ENCODE data around the gene REC8. TPM values are rescaled to one million over a fixed set of nuclear protein-coding genes. Genes with fewer than 3 reads are reported as not detected.

Gene REC8
- total RNA-seq, 4 donors from 2014 or later = 2.5 to 17.2 (median 10.2) TPM

DNA sequence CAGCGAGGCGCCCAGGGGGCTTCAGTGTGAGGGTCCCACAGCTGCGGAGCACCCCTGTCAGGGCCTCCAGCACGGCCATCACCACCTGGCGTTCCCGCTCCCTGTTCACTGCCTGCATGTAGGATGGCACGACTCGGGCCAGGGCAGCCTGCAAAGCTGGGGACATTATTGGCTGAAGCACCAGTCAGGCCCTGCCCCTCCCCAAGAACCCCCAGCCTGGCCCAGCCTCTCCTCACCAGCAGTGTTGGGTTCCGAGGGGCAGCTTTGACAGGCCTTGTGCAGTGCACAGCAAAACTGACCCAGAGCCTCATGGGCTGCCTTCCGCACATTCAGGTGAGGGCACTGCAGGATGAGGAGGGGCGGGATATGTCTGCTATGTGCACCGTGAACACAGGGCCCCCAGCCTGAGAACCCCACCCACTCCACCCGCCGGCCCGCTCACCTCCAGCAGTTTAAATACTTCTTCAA, 11.2 kb downstream of the REC8 start:
- H3K27ac ChIP-seq = no peak overlapping the region
- peaks cover 12% of the 10 kb centered on the region for H3K4me1 ChIP-seq
- H3K27me3 ChIP-seq = no peaks in the 10 kb centered on the region
- DNase-seq (ENCODE audit: low spot score in 2 of 2) = no peak
- no peaks in the 10 kb centered on the region for H3K9me3 ChIP-seq
- no peak overlapping the region for H3K4me3 ChIP-seq
- peaks cover 86% of the 10 kb centered on the region for H3K36me3 ChIP-seq
- TF ChIP-seq POLR2AphosphoS5 (IDR thresholded peaks at IDR 0.05) (no peak), EP300 (IDR thresholded peaks at IDR 0.05) (no peak), POLR2A (IDR thresholded peaks at IDR 0.05) (no peak)
- TF ChIP-seq, protein P1, sequence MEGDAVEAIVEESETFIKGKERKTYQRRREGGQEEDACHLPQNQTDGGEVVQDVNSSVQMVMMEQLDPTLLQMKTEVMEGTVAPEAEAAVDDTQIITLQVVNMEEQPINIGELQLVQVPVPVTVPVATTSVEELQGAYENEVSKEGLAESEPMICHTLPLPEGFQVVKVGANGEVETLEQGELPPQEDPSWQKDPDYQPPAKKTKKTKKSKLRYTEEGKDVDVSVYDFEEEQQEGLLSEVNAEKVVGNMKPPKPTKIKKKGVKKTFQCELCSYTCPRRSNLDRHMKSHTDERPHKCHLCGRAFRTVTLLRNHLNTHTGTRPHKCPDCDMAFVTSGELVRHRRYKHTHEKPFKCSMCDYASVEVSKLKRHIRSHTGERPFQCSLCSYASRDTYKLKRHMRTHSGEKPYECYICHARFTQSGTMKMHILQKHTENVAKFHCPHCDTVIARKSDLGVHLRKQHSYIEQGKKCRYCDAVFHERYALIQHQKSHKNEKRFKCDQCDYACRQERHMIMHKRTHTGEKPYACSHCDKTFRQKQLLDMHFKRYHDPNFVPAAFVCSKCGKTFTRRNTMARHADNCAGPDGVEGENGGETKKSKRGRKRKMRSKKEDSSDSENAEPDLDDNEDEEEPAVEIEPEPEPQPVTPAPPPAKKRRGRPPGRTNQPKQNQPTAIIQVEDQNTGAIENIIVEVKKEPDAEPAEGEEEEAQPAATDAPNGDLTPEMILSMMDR (IDR thresholded peaks at IDR 0.05) = no peak
- 94% methylated on average over 7 of the region's 15 CpGs for WGBS

DNA sequence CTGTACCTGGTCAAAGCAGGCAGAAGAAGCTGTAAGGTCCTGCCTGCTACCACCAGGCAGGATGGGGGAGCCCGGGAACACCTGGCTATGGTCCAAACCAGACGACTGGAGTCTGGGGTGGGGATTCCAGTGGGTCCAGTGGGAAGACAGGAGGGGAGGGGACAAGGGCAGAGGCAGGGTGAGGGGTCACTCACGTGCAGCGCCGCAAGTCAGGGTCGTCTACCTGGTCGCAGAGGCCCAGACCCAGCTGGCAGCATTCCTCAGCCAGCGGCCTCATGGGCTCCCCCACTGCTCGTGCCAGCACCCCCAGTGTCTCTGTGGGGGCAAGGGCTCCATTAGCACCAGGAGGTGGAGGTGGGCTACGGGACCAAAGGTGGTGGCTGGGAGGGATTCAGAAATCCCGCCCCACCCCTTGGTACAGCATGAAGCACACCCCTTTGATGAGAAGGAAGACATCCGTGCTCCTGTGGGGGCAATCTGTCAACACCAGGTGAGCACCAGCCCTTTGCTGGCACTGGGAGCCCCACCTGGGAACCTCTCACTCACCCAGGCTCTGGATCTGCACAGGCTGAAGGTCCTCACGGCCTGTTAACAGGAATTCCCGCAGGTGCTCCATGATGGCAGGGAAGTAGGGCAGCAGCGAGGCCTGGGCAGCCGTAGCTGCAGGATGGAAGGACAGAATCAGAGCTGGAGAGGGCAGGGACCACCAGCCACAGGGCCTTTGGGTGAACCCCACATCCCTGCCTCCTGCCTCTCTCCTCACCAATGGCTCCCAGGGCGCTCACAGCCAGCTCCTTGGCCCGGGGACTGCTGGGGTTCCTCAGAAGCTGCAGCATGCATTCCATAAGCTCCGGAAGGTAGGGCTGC, 12.5 kb downstream of the REC8 start:
- H3K27ac ChIP-seq = no peak overlapping the region
- no peak for TF ChIP-seq EP300 (IDR thresholded peaks at IDR 0.05)
- TF ChIP-seq, protein P1 (IDR thresholded peaks at IDR 0.05) = no peak
- no peak for TF ChIP-seq POLR2A (IDR thresholded peaks at IDR 0.05)
- TF ChIP-seq POLR2AphosphoS5 (IDR thresholded peaks at IDR 0.05) = no peak
- no peak for DNase-seq (ENCODE audit: low spot score in 2 of 2)
- peaks cover 74% of the 10 kb centered on the region for H3K36me3 ChIP-seq
- no peak overlapping the region for H3K4me3 ChIP-seq
- peaks cover 22% of the 10 kb centered on the region for H3K4me1 ChIP-seq
- H3K9me3 ChIP-seq = no peaks in the 10 kb centered on the region
- no peaks in the 10 kb centered on the region for H3K27me3 ChIP-seq
- 81% methylated on average over 9 of the region's 19 CpGs for WGBS

DNA sequence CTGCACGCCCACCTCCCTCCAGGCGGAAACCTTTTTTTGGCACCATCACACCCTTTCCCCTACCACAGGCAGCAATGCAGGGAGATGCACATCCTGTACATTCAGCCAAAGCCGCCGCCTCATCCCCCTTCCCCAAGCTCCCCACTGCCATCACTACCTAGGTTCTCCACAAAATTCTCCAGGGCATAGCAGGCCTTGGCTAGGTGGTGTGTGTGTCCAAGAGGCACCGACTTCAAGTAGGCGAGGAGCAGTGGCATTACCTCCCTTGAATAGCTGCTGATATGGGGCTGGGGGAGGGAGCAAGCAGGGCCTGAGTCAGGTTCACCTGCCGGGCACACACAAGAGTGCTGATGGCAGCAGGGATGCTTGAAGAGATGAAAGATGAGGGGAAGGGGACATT, 13.1 kb downstream of the REC8 start:
- Histone ChIP-seq H3K4me1 (peaks cover 26% of the 10 kb centered on the region), H3K4me3 (no peak overlapping the region), H3K27me3 (no peaks in the 10 kb centered on the region), H3K27ac (no peak overlapping the region), H3K36me3 (peaks cover 67% of the 10 kb centered on the region), H3K9me3 (no peaks in the 10 kb centered on the region)
- DNase-seq (ENCODE audit: low spot score in 2 of 2) = no peak
- TF ChIP-seq POLR2A (IDR thresholded peaks at IDR 0.05) (no peak), POLR2AphosphoS5 (IDR thresholded peaks at IDR 0.05) (no peak), EP300 (IDR thresholded peaks at IDR 0.05) (no peak)
- TF ChIP-seq, protein P1 (IDR thresholded peaks at IDR 0.05) = no peak
- 94% methylated on average over 7 of the region's 7 CpGs for WGBS

DNA sequence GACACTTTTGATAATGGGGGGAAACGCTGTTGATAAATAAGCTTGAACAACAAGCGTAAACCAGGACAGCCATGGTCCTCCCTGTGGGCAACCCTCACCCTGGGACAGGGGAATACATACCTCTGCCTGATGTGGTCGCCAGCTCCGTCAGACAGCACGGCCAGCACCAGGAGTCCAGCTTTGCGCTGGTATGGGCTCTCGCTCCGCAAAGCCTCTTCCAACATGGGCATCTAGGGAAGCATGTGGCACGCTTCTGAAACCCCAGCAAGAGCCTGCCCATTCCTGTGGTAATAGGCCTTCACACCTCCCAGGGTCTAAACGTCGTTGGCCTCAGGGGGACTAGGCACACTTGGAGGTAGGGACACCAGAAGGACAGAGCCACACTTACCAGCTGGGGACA, 13.9 kb downstream of the REC8 start:
- TF ChIP-seq POLR2AphosphoS5 (IDR thresholded peaks at IDR 0.05) (no peak), EP300 (IDR thresholded peaks at IDR 0.05) (no peak), POLR2A (IDR thresholded peaks at IDR 0.05) (no peak)
- TF ChIP-seq, protein P1 (IDR thresholded peaks at IDR 0.05) = no peak
- Histone ChIP-seq H3K27ac (no peak overlapping the region), H3K36me3 (peaks cover 63% of the 10 kb centered on the region), H3K27me3 (no peaks in the 10 kb centered on the region), H3K9me3 (no peaks in the 10 kb centered on the region), H3K4me3 (no peak overlapping the region), H3K4me1 (peaks cover 26% of the 10 kb centered on the region)
- 96% methylated on average over 11 of the region's 11 CpGs for WGBS
- no peak for DNase-seq (ENCODE audit: low spot score in 2 of 2)

DNA sequence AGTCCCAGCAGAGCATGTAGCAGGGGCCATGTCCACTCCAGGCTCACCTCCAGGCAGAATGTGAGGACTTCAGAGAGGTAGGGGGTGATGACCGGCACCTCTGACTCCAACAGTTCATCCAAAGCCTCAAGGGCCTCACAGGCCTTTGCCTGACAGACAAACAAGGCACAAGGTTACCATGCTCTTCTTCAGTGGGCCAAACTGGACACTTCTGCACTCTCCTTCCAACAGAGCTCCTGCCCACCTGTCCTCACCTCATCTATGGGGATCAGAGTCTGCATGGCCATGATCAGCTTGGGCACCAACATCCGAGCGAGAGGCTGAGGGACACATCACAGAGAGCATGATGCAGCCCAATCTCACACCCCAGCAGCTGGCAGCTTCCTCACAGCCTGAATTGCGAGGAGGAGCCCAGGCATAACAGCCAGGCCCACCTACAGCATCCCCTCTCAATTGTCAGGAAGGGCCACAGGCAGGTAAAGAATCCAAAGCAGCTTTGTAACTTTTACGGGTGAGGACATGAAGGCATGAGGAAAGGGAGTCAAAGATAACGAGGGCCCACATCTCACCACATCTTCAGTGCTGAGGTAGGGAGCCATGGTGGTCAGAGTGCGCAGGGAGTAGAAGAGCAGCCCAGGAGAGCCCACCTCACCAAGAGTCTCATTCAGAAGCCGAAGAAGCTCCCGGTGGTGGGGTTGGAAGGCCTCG, 15.1 kb downstream of the REC8 start:
- H3K27ac ChIP-seq = no peak overlapping the region
- DNase-seq (ENCODE audit: low spot score in 2 of 2) = no peak

More for the DNA sequence above, 15.1 kb downstream of the REC8 start:
- WGBS = 94% methylated on average over 9 of the region's 10 CpGs
- Histone ChIP-seq H3K36me3 (peaks cover 61% of the 10 kb centered on the region), H3K9me3 (no peaks in the 10 kb centered on the region), H3K4me1 (peaks cover 26% of the 10 kb centered on the region), H3K4me3 (no peak overlapping the region), H3K27me3 (no peaks in the 10 kb centered on the region)
- no peak for TF ChIP-seq POLR2AphosphoS5 (IDR thresholded peaks at IDR 0.05)
- TF ChIP-seq, protein P1 (IDR thresholded peaks at IDR 0.05) = no peak

Data from suprapubic skin (tissue), 4 donors.